ENCODE results near the gene CDON.

DNA sequence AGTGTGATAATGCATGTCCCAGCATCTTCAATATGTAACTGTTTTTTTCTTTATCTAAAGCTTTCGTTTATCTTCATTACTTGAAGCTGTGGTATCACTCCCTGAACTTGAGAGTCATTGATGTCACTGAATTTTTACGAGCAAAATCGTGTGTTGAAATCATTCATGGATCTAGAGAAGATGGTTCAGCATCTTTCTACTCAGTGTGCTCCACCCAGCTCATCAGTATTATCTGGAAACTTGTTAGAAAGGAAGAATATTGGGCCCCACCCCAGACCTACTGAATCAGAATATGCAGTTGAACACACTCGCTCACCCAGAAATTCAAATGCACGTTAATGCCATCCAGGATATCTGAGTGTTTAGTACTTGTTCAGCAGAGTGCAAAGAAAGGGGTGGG lies 8.3 kb downstream of the CDON start:
- TF ChIP-seq, protein P1, sequence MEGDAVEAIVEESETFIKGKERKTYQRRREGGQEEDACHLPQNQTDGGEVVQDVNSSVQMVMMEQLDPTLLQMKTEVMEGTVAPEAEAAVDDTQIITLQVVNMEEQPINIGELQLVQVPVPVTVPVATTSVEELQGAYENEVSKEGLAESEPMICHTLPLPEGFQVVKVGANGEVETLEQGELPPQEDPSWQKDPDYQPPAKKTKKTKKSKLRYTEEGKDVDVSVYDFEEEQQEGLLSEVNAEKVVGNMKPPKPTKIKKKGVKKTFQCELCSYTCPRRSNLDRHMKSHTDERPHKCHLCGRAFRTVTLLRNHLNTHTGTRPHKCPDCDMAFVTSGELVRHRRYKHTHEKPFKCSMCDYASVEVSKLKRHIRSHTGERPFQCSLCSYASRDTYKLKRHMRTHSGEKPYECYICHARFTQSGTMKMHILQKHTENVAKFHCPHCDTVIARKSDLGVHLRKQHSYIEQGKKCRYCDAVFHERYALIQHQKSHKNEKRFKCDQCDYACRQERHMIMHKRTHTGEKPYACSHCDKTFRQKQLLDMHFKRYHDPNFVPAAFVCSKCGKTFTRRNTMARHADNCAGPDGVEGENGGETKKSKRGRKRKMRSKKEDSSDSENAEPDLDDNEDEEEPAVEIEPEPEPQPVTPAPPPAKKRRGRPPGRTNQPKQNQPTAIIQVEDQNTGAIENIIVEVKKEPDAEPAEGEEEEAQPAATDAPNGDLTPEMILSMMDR (conservative IDR thresholded peaks at IDR 0.05; ENCODE audit: low read length), result no peak
- no peak for TF ChIP-seq EZH2phosphoT487 (IDR thresholded peaks at IDR 0.05; ENCODE audit: borderline replicate concordance)
